Stimulated activated CD4-positive, alpha-beta T cell treated with anti-CD3 and anti-CD28 coated beads, Interleukin-12 subunit alpha, Interleukin-12 subunit beta, amount 100 ng/mL, for 48 hours (primary cell): ENCODE data around the gene ACMSD.

ENCODE experiments used
- DNase-seq, 3 donors: peaks; one replicate each; pipeline ENCODE4 v3.0.0-alpha.2; 2020; ENCODE audit warnings: low read depth in 2 of 3, low spot score in 1 of 3

ACMSD gene

GRCh38 chr2:134944975-134945374 is 106.6 kb downstream of the ACMSD start:
- DNase-seq: no peak

GRCh38 chr2:134946073-134946472 is 107.7 kb downstream of the ACMSD start:
- DNase-seq: no peak

- DNase-seq: no peak
Measured at GRCh38 chr2:134949981-134950708, 111.7 kb downstream of the ACMSD start.

GRCh38 chr2:134950886-134951285 is 112.5 kb downstream of the ACMSD start:
- DNase-seq: no peak
